Activated T-cell treated with anti-CD3 and anti-CD28 coated beads, Interleukin-2, amount 50 U/mL, for 72 hours (primary cell): ENCODE data around the gene CADM1. TPM values are rescaled to one million over a fixed set of nuclear protein-coding genes. Genes with fewer than 3 reads are reported as not detected.
A peak's percentile ranks its signal among the peaks of the same experiment; 100 is the strongest.

Source experiments
- ATAC-seq, 2 donors: fragments of 150-1000 bp; cut with Tn5 transposase; replicated peaks in 1 of 2; 2 replicates each; pipeline ENCODE4 v1.10.0; 2021; ENCODE audit warnings: moderate library complexity in 2 of 2, mild to moderate bottlenecking in 1 of 2
- DNase-seq, 2 donors: peaks; one replicate each; pipeline ENCODE4 v3.0.0; 2021 to 2022; ENCODE audit warnings: mixed read lengths in 1 of 2
- H3K27ac Mint-ChIP-seq: one replicate; pipeline ENCODE4 v1.8.0; 2022; ENCODE audit warnings: mild to moderate bottlenecking, moderate library complexity, mixed read lengths
- H3K27me3 Mint-ChIP-seq: one replicate; pipeline ENCODE4 v1.8.0; 2022; ENCODE audit warnings: low read depth, mixed read lengths
- H3K36me3 Mint-ChIP-seq, 2 donors: one replicate each; pipeline ENCODE4 v1.8.0; 2022; ENCODE audit warnings: mixed read lengths in 2 of 2, mild to moderate bottlenecking in 1 of 2; ENCODE audit not compliant: insufficient read depth in 2 of 2
- H3K4me1 Mint-ChIP-seq: one replicate; pipeline ENCODE4 v1.8.0; 2022; ENCODE audit warnings: low read depth, mixed read lengths
- H3K4me3 Mint-ChIP-seq, 2 donors: one replicate each; pipeline ENCODE4 v1.8.0; 2022; ENCODE audit warnings: mild to moderate bottlenecking in 2 of 2, mixed read lengths in 2 of 2, moderate library complexity in 2 of 2
- H3K9me3 Mint-ChIP-seq, 2 donors: one replicate each; pipeline ENCODE4 v1.8.0; 2022; ENCODE audit warnings: mixed read lengths in 2 of 2
- total RNA-seq, 2 donors: library from RNA; stranded (reverse); gene quantifications; one replicate each; pipeline ENCODE4 v1.2.3, GENCODE V29; 2022

CADM1 gene
- total RNA-seq, 2 donors from 2014 or later, result 1.7 to 2.1 TPM

GRCh38 chr11:115167456-115167855, 336.8 kb downstream of the CADM1 start:
- Mint-ChIP-seq H3K27me3 (peaks cover 35% of the 10 kb centered on the region), H3K9me3 (no peaks in the 10 kb centered on the region), H3K4me3 (no peak overlapping the region), H3K4me1 (no peaks in the 10 kb centered on the region), H3K36me3 (no peaks in the 10 kb centered on the region), H3K27ac (no peak overlapping the region)
- no peak for DNase-seq
- no peak for ATAC-seq

DNA sequence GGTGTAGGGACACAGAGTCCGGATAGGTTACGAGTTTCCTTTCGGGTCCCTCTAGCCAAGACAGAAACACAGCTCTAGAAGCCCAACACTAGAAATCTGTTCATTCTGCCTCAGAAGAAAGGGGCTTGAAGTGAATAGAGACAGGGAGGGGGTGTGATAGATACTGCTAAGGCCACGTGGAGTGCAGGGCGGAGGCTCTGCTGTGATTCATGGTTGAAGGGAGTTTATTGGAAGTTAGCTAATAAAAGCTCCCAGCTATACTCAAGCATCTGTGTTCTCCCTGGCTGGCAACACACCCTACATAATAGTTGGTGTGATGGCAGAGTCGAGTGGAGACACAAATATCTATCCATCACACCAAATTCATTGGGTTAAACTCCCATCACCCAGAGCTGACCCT, 337.4 kb downstream of the CADM1 start:
- no peak for ATAC-seq
- Mint-ChIP-seq H3K27me3 (peaks cover 38% of the 10 kb centered on the region), H3K36me3 (no peaks in the 10 kb centered on the region), H3K9me3 (no peaks in the 10 kb centered on the region), H3K4me1 (no peaks in the 10 kb centered on the region), H3K27ac (no peak overlapping the region), H3K4me3 (no peak overlapping the region)
- DNase-seq, result no peak

- Mint-ChIP-seq H3K9me3 (no peaks in the 10 kb centered on the region), H3K4me1 (no peaks in the 10 kb centered on the region), H3K4me3 (no peak overlapping the region), H3K36me3 (no peaks in the 10 kb centered on the region), H3K27me3 (peaks cover 34% of the 10 kb centered on the region), H3K27ac (no peak overlapping the region)
- DNase-seq (no peak), ATAC-seq (no peak)
Measured at GRCh38 chr11:115164774-115165173, 339.4 kb downstream of the CADM1 start.

GRCh38 chr11:115162919-115163318, 341.3 kb downstream of the CADM1 start:
- Mint-ChIP-seq H3K4me1 (no peaks in the 10 kb centered on the region), H3K9me3 (no peaks in the 10 kb centered on the region), H3K27me3 (peaks cover 27% of the 10 kb centered on the region), H3K27ac (no peak overlapping the region), H3K36me3 (no peaks in the 10 kb centered on the region), H3K4me3 (no peak overlapping the region)
- ATAC-seq (no peak), DNase-seq (no peak)

DNA sequence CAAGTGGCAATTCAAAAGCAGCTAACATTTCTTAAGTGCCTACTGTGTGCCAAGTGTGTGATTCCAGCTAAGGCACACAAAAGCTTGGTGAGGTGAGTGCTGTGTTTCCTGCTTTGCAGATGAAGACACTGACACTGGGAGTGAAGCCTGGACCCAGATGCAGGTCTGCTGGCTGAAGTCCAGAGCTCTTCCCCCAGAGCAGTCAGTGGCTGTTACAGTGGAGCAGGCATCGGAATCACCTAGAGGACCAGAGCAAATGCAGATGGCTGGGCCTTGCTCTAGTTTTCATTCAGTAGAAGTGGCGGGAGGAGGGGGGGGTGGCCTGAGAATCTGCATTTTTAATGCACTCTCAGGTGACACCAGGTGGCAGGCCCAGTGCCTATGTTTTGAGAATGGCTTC, 342.3 kb downstream of the CADM1 start:
- no peaks in the 10 kb centered on the region for H3K4me1 Mint-ChIP-seq
- no peaks in the 10 kb centered on the region for H3K36me3 Mint-ChIP-seq
- DNase-seq (no peak), ATAC-seq (no peak)
- peaks cover 32% of the 10 kb centered on the region for H3K27me3 Mint-ChIP-seq
- H3K4me3 Mint-ChIP-seq, result no peak overlapping the region
- H3K27ac Mint-ChIP-seq, result no peak overlapping the region
- H3K9me3 Mint-ChIP-seq, result peaks cover 0 to 2% of the 10 kb centered on the region in 2 donors

GRCh38 chr11:115159207-115159606, 345.0 kb downstream of the CADM1 start:
- no peak overlapping the region for H3K27ac Mint-ChIP-seq

GRCh38 chr11:115158053-115158452, 346.2 kb downstream of the CADM1 start:
- Mint-ChIP-seq H3K4me1 (peaks cover 4% of the 10 kb centered on the region), H3K9me3 (peaks cover 3 to 4% of the 10 kb centered on the region in 2 donors), H3K4me3 (no peak overlapping the region), H3K36me3 (peaks cover 2% of the 10 kb centered on the region in 2 donors), H3K27me3 (peaks cover 14% of the 10 kb centered on the region), H3K27ac (no peak overlapping the region)
- ATAC-seq, result no peak
- DNase-seq, result no peak

More at GRCh38 chr11:115159207-115159606, 345.0 kb downstream of the CADM1 start:
- no peaks in the 10 kb centered on the region for H3K4me1 Mint-ChIP-seq
- H3K4me3 Mint-ChIP-seq, result no peak overlapping the region
- ATAC-seq (no peak), DNase-seq (no peak)
- peaks cover 0 to 2% of the 10 kb centered on the region in 2 donors for H3K9me3 Mint-ChIP-seq
- no peaks in the 10 kb centered on the region for H3K36me3 Mint-ChIP-seq
- H3K27me3 Mint-ChIP-seq, result peaks cover 24% of the 10 kb centered on the region

DNA sequence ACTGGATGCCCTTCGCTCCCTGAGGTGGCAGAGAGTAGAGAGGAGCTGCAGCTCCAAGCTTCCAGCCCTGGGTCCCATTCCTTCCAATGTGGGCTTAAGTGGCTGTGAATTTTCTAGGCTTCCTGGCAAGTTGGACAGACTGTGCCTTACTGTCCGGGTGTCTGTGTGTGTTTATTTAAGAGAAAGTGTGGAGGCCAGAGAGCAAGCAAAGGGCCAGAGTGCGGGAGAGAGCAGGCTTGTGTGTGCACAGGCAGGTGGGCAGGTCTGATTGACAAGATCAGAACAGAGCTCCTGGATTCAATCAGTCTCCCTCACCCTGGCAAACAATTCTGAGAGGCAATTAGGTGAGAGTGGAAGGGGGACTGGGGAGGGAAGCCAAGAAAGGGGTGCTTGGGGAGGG, 347.0 kb downstream of the CADM1 start:
- Mint-ChIP-seq H3K4me1 (peaks cover 7% of the 10 kb centered on the region), H3K27ac (no peak overlapping the region), H3K4me3 (no peak overlapping the region), H3K27me3 (peaks cover 6% of the 10 kb centered on the region), H3K9me3 (peaks cover 3 to 4% of the 10 kb centered on the region in 2 donors), H3K36me3 (peaks cover 3% of the 10 kb centered on the region in 2 donors)
- no peak for ATAC-seq
- DNase-seq, result no peak

DNA sequence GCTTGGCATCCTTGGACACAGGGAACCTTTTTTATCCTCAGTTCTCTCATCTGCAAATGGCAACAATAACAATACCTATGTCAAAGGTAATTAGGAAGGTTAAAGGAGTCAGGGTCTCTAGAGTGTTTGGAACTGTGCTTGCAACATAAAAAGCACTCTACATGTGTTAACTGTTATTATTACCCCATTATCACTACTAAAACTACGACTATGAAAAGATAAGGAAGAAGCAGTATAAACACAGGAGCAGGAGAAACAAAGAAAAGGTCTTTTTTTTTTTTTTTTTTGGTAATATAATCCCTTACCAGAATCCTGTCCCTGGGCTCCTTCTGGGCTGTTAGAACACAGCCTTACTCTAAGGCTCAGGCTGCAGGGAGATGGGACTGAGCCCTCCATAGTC, 348.2 kb downstream of the CADM1 start:
- ATAC-seq, result no peak
- Mint-ChIP-seq H3K27ac (no peak overlapping the region), H3K4me3 (no peak overlapping the region), H3K27me3 (peaks cover 5% of the 10 kb centered on the region), H3K36me3 (peaks cover 3 to 5% of the 10 kb centered on the region in 2 donors), H3K4me1 (peaks cover 7% of the 10 kb centered on the region), H3K9me3 (peaks cover 3 to 4% of the 10 kb centered on the region in 2 donors)
- no peak for DNase-seq

DNA sequence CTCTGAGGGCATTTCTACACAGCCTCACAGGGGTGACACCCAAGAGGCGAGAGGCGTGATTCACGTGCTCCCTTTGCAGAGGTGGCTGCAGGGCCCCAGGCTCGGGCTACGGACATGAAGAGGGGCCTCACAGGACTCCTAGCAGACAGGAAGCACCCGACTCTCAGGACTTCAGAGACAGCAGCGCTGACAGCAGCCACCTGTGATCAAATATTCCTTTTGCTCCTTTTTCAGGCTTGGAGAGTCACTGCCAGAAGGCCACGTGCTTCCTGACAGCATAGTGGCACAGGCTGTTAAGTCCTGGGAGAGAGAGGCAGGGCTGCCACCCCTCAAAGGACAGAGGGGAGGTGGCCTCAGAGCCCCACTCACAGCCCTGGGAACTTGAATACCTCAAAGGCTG, 348.9 kb downstream of the CADM1 start:
- Mint-ChIP-seq H3K27ac (no peak overlapping the region), H3K36me3 (peaks cover 3 to 5% of the 10 kb centered on the region in 2 donors), H3K4me3 (no peak overlapping the region), H3K9me3 (peaks cover 3 to 4% of the 10 kb centered on the region in 2 donors), H3K27me3 (peaks cover 5% of the 10 kb centered on the region), H3K4me1 (peaks cover 7% of the 10 kb centered on the region)
- ATAC-seq (no peak), DNase-seq (no peak)

GRCh38 chr11:115154355-115154736, 349.9 kb downstream of the CADM1 start:
- H3K27me3 Mint-ChIP-seq, result peaks cover 5% of the 10 kb centered on the region
- peaks cover 3 to 4% of the 10 kb centered on the region in 2 donors for H3K9me3 Mint-ChIP-seq
- peaks cover 3 to 5% of the 10 kb centered on the region in 2 donors for H3K36me3 Mint-ChIP-seq
- peaks cover 7% of the 10 kb centered on the region for H3K4me1 Mint-ChIP-seq
- H3K27ac Mint-ChIP-seq, result no peak overlapping the region
- ATAC-seq, result no peak
- H3K4me3 Mint-ChIP-seq, result no peak overlapping the region
- no peak for DNase-seq

- Mint-ChIP-seq H3K4me1 (peaks cover 7% of the 10 kb centered on the region), H3K27ac (no peak overlapping the region), H3K4me3 (no peak overlapping the region), H3K27me3 (peaks cover 5% of the 10 kb centered on the region), H3K36me3 (peaks cover 3 to 5% of the 10 kb centered on the region in 2 donors), H3K9me3 (peaks cover 3 to 4% of the 10 kb centered on the region in 2 donors)
- DNase-seq, result no peak
- ATAC-seq, result no peak
Measured at GRCh38 chr11:115153731-115154354, 350.4 kb downstream of the CADM1 start.

DNA sequence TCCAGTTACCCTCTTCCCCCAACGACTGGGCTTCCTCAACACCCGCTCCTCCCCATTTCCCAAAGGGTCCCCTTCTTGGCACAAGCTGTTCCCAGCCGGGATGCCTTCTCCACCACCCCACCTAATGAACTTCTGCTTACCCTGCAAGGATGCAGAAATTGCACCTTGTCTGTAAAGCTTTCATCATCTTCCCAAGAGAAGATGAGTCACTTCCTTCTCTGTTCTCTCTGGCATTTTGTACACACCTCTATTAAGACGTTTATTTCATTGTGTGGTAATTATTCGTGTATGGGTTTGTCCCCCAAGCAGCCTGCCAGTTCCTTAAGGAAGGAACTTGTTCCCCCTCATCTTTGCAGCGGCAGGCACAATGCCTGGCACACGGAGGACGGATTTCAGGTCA, 351.1 kb downstream of the CADM1 start:
- ATAC-seq, result peak; percentile 36 to 72
- Mint-ChIP-seq H3K36me3 (peaks cover 3 to 5% of the 10 kb centered on the region in 2 donors), H3K4me1 (peaks cover 7% of the 10 kb centered on the region), H3K27ac (peak overlapping the region; percentile 97), H3K27me3 (peaks cover 5% of the 10 kb centered on the region), H3K9me3 (peaks cover 4 to 6% of the 10 kb centered on the region in 2 donors), H3K4me3 (peak overlapping the region; percentile 24 to 48)
- peak in 1 of 2 donors; percentile 4 for DNase-seq

DNA sequence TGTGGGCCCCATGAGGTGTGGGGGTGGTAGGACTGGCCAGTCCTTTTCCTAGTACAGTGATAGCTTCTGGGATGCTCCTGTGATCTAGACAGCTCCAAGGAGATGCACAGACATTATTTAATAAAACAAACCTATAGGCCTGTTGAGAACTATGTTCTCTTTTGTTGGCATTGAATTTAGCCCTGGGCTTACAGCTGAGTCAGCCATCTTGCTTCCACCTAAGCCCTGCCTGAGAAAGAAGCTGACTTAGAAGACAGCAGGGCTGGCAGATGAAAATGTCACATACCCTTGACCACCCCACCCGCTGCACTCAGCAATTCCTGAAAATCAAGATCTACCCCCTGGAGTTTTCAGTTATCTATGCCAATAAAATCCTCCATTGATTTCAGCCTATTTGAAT, 353.2 kb downstream of the CADM1 start:
- H3K4me1 Mint-ChIP-seq, result peaks cover 7% of the 10 kb centered on the region

More for the DNA sequence above, 353.2 kb downstream of the CADM1 start:
- no peak for DNase-seq
- no peak for ATAC-seq
- H3K4me3 Mint-ChIP-seq, result no peak overlapping the region
- peaks cover 13% of the 10 kb centered on the region for H3K27me3 Mint-ChIP-seq
- H3K27ac Mint-ChIP-seq, result no peak overlapping the region
- H3K9me3 Mint-ChIP-seq, result peaks cover 10 to 13% of the 10 kb centered on the region in 2 donors
- H3K36me3 Mint-ChIP-seq, result peaks cover 3 to 5% of the 10 kb centered on the region in 2 donors
